Suprapubic skin (tissue), 3 donors: ENCODE results near the gene SLC39A6.

Experiments used
- CTCF ChIP-seq, 2 donors: fragments of 200-600 bp in 1 of 2; fragments of 450-650 bp in 1 of 2; sonication (generic) in 1 of 2; IDR thresholded peaks; one replicate each; pipeline ENCODE4 v1.5.1; 2016 to 2019; ENCODE audit warnings: antibody characterized with exemption in 2 of 2, mild to moderate bottlenecking in 1 of 2, moderate library complexity in 1 of 2
- EP300 ChIP-seq: sonication (generic); formaldehyde crosslinking; IDR thresholded peaks from one replicate; pipeline ENCODE4 v1.6.1; 2017; ENCODE audit warnings: antibody characterized with exemption
- POLR2A ChIP-seq, 2 donors: fragments of 450-650 bp; IDR thresholded peaks; one replicate each; pipeline ENCODE4 v1.6.1; 2017; ENCODE audit warnings: antibody characterized with exemption in 2 of 2, mild to moderate bottlenecking in 2 of 2, moderate library complexity in 2 of 2

- peak in 1 of 2 donors; percentile 56 for TF ChIP-seq POLR2A (IDR thresholded peaks at IDR 0.05)
- TF ChIP-seq CTCF (IDR thresholded peaks at IDR 0.05): no peak
- no peak for TF ChIP-seq EP300
Observed at GRCh38 chr18:36067055-36067957, 61.8 kb downstream of the SLC39A6 start, which contains the start of gene RPRD1A.
